GM12878 (cell line): ENCODE results near the gene ZNF805. TPM values are rescaled to one million over a fixed set of nuclear protein-coding genes. Genes with fewer than 3 reads are reported as not detected.
"Not testable (repeated sequence)": the region's sequence is repeated elsewhere in the genome, so short reads cannot be mapped to it uniquely, and the experiment has no call there.

Source experiments
- ATAC-seq: fragments of 200-7000 bp; cut with Tn5 transposase; 3 replicates; pipeline ENCODE4 v1.9.1; 2020; ENCODE audit warnings: mild to moderate bottlenecking, moderate library complexity
- BruUV-seq: library from RNA; stranded (reverse); fragments of 400-500 nt; replicated peaks from 2 replicates; lab custom pipeline; 2021; lab: Mats Ljungman, UMichigan
- CTCF ChIA-PET: fragments of 300-600 bp; sonication (Branson Sonifier 250); formaldehyde crosslinking; extraction: SDS; loops from one replicate; lab custom pipeline; 2021; ENCODE audit warnings: inconsistent platforms; lab: Yijun Ruan, JAX
- POLR2A ChIA-PET: fragments of 350-600 bp; formaldehyde crosslinking; extraction: SDS; loops from one replicate; lab custom pipeline; 2021; ENCODE audit warnings: inconsistent platforms; lab: Charles Lee
- RAD21 ChIA-PET: fragments of 300-600 bp; sonication (Branson Sonifier 250); formaldehyde crosslinking; loops from one replicate; lab custom pipeline; 2023; ENCODE audit warnings: antibody characterized with exemption; ENCODE audit not compliant: unreplicated experiment; lab: Charles Lee
- SMC1A ChIA-PET: fragments of 300-600 bp; sonication (Branson Sonifier 250); formaldehyde crosslinking; loops from one replicate; lab custom pipeline; 2023; ENCODE audit not compliant: unreplicated experiment, uncharacterized antibody; lab: Charles Lee
- DNase-seq: peaks from one replicate; pipeline ENCODE4 v3.0.0-alpha.2; 2011; ENCODE audit warnings: low read depth, low spot score
- FAIRE-seq: peaks from 3 replicates; lab custom pipeline; 2011; peaks lifted over from hg19 to GRCh38; lab: Jason Lieb, UNC
- H2AFZ ChIP-seq: 2 replicates; pipeline ENCODE4 v1.6.0; 2011; ENCODE audit warnings: low read depth, low read length, control low read depth; ENCODE audit not compliant: control insufficient read depth
- H3K27ac ChIP-seq: 2 replicates; pipeline ENCODE4 v1.5.1; 2011; ENCODE audit warnings: control low read depth; ENCODE audit not compliant: control insufficient read depth, insufficient read depth
- H3K27me3 ChIP-seq, 2 experiments: replicated peaks in 1 of 2; 2 replicates each; pipeline versions ENCODE4 v1.6.0 to v1.6.1; 2011; ENCODE audit warnings: low read length in 1 of 2; ENCODE audit not compliant: control insufficient read depth in 2 of 2, insufficient read depth in 2 of 2
- H3K36me3 ChIP-seq, 2 experiments: 2 replicates each; pipeline ENCODE4 v1.5.1; 2011; ENCODE audit warnings: low read length in 1 of 2; ENCODE audit not compliant: control insufficient read depth in 2 of 2, insufficient read depth in 2 of 2
- H3K4me1 ChIP-seq: 2 replicates; pipeline ENCODE4 v1.6.1; 2011; ENCODE audit warnings: mild to moderate bottlenecking, low read length, moderate library complexity, mixed read lengths; ENCODE audit not compliant: control insufficient read depth, insufficient read depth
- H3K4me2 ChIP-seq: 2 replicates; pipeline ENCODE4 v1.6.0; 2011; ENCODE audit warnings: control low read depth; ENCODE audit not compliant: control insufficient read depth, insufficient read depth
- H3K4me3 ChIP-seq: fragments of 200-600 bp; sonication (generic); 2 replicates; pipeline ENCODE4 v1.5.1; 2016
- H3K79me2 ChIP-seq: 2 replicates; pipeline ENCODE4 v1.6.0; 2011; ENCODE audit warnings: low read length; ENCODE audit not compliant: control insufficient read depth, insufficient read depth
- H3K9ac ChIP-seq: 2 replicates; pipeline ENCODE4 v1.8.0; 2011; ENCODE audit warnings: low read length, control low read depth, mixed read lengths; ENCODE audit not compliant: control insufficient read depth, insufficient read depth
- H3K9me3 ChIP-seq: replicated peaks from 3 replicates; pipeline ENCODE4 v1.5.1; 2011; ENCODE audit warnings: mild to moderate bottlenecking, low read length; ENCODE audit not compliant: control insufficient read depth, insufficient read depth
- H4K20me1 ChIP-seq: 2 replicates; pipeline ENCODE4 v1.6.0; 2011; ENCODE audit not compliant: control insufficient read depth, insufficient read depth
- ASH2L ChIP-seq: fragments of 300-600, 200-600 bp; sonication (generic); IDR thresholded peaks from 2 replicates; pipeline ENCODE4 v1.6.1; 2017; ENCODE audit warnings: low read depth, mild to moderate bottlenecking, borderline replicate concordance
- NFYA ChIP-seq: IDR thresholded peaks from 2 replicates; pipeline ENCODE4 v1.6.1; 2011; ENCODE audit warnings: low read depth, mild to moderate bottlenecking, low read length, improper control_type of control experiment, borderline replicate concordance
- POU2F2 ChIP-seq: IDR thresholded peaks from 3 replicates; pipeline ENCODE4 v1.6.1; 2011; ENCODE audit warnings: low read depth, mild to moderate bottlenecking, low read length, borderline replicate concordance
- RBBP5 ChIP-seq: fragments of 200-600 bp; sonication (generic); conservative IDR thresholded peaks from 2 replicates; pipeline ENCODE4 v1.6.1; 2016
- SIN3A ChIP-seq: IDR thresholded peaks from 2 replicates; pipeline ENCODE4 v1.6.1; 2012; ENCODE audit warnings: low read depth, low read length, improper control_type of control experiment
- SUZ12 ChIP-seq: fragments of 200-600 bp; sonication (generic); IDR thresholded peaks from one replicate; pipeline ENCODE4 v1.6.1; 2018; ENCODE audit warnings: antibody characterized with exemption, mild to moderate bottlenecking; ENCODE audit not compliant: unreplicated experiment
- YBX1 ChIP-seq: fragments of 450-650 bp; IDR thresholded peaks from 2 replicates; pipeline ENCODE4 v1.6.1; 2016; ENCODE audit warnings: antibody characterized with exemption
- ZSCAN29 ChIP-seq: fragments of 450-650 bp; IDR thresholded peaks from 2 replicates; pipeline ENCODE4 v1.6.1; 2017; ENCODE audit warnings: mild to moderate bottlenecking, moderate library complexity
- WGBS: methylation state at CpG from one replicate; pipeline ENCODE4 v1.1.6; 2016; ENCODE audit warnings: low lambda C conversion rate; ENCODE audit not compliant: insufficient replicate concordance, insufficient coverage; ENCODE audit errors: missing lambda C conversion rate; 5-methylcytosine and 5-hydroxymethylcytosine counted together
- in situ Hi-C: fragments of 300-500 bp; cut with MboI; formaldehyde crosslinking; loops from 9 replicates; pipeline ENCODE4 v1.14.3; 2018; ENCODE audit warnings: mixed read lengths
- intact Hi-C: fragments of 100-400 bp; cut with micrococcal nuclease; formaldehyde crosslinking; loops from one replicate; pipeline ENCODE4 v1.14.2; 2022; ENCODE audit not compliant: unreplicated experiment
- polyA plus RNA-seq, 11 experiments: library from polyadenylated mRNA; depleted of rRNA in 4 of 11; unstranded in 6 of 11; stranded (reverse) in 5 of 11; fragments of >200 nt; fragmentation: Nextera tagmentation in 4 of 11; fragmentation: Illumina TruSeq in 1 of 11; extraction: Ambion mirVana in 4 of 11; extraction: Trizol in 1 of 11; gene quantifications; 1 replicate in 1 of 11; 2 replicates in 10 of 11; pipeline versions ENCODE4 v1.2.1 to v1.2.3, GENCODE V29; 2011 to 2016; ENCODE audit warnings: inconsistent platforms in 2 of 11, missing spikeins in 2 of 11, low read depth in 1 of 11
- total RNA-seq, 4 experiments: library from RNA; depleted of rRNA in 3 of 4; stranded (reverse); fragments of >200 nt in 3 of 4; fragmentation: Illumina TruSeq in 1 of 4; extraction: Trizol in 1 of 4; gene quantifications; 2 replicates each; pipeline versions ENCODE4 v1.2.1 to v1.2.3, GENCODE V29; 2013 to 2021
- TF ChIP-seq, protein P1 (sequence below): fragments of 450-650 bp; IDR thresholded peaks from 2 replicates; pipeline ENCODE4 v1.6.1; 2017; ENCODE audit warnings: mild to moderate bottlenecking

Gene ZNF805
- total and polyA plus RNA-seq, 10 of the 15 experiments (the other 5 are each of a cell fraction or from before 2014, with no cell fraction given) = 0.31 to 8.9 (median 2.3) TPM

DNA sequence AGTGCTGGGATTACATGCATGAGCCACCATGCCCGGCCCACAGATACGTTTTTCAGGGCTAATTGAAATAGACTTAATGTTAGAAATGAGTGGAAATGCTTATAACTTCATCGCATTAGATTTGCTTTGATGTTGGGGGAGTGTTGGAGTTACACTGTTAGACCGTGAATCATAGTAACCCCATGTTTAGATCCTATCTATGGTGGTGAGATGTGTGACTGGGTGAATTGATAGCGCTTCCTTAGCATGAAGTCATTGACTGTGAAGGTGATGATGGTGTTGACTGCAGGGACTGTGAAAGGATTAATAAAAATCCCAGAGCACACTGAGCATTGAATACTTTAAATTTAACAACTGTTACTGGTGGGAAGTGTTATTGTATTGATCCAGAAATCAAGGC lies 47.4 kb upstream of the ZNF805 start:
- H3K4me1 ChIP-seq = peaks cover 7% of the 10 kb centered on the region; the same call in 1 of the 2 replicates
- peak overlapping the region; percentile 83 for H3K4me3 ChIP-seq
- ATAC-seq = no peak
- ChIA-PET CTCF (no interaction called here), POLR2A (no interaction called here), RAD21 (no interaction called here), SMC1A (interaction anchor here (1.3 kb wide), 1 partner anchor 17 kb away, joined by 3 read pairs; no protein-coding TSS in a partner anchor)
- no peak overlapping the region for H2AFZ ChIP-seq
- DNase-seq = no peak
- FAIRE-seq = no peak
- H3K27me3 ChIP-seq = no peaks in the 10 kb centered on the region
- H3K4me2 ChIP-seq = peak overlapping the region; percentile 99
- no peak overlapping the region for H3K27ac ChIP-seq
- H3K9me3 ChIP-seq = peaks cover 7% of the 10 kb centered on the region; the same call in 2 of the 3 replicates
- WGBS = 87% methylated on average over 5 of the region's 5 CpGs
- H4K20me1 ChIP-seq = no peaks in the 10 kb centered on the region
- TF ChIP-seq ASH2L = no peak
- TF ChIP-seq RBBP5 = no peak
- no peak for TF ChIP-seq SIN3A
- no peak for TF ChIP-seq POU2F2
- no peak for TF ChIP-seq YBX1
- TF ChIP-seq NFYA = no peak
- no peak for TF ChIP-seq ZSCAN29
- no peak for TF ChIP-seq SUZ12
- TF ChIP-seq, protein P1, sequence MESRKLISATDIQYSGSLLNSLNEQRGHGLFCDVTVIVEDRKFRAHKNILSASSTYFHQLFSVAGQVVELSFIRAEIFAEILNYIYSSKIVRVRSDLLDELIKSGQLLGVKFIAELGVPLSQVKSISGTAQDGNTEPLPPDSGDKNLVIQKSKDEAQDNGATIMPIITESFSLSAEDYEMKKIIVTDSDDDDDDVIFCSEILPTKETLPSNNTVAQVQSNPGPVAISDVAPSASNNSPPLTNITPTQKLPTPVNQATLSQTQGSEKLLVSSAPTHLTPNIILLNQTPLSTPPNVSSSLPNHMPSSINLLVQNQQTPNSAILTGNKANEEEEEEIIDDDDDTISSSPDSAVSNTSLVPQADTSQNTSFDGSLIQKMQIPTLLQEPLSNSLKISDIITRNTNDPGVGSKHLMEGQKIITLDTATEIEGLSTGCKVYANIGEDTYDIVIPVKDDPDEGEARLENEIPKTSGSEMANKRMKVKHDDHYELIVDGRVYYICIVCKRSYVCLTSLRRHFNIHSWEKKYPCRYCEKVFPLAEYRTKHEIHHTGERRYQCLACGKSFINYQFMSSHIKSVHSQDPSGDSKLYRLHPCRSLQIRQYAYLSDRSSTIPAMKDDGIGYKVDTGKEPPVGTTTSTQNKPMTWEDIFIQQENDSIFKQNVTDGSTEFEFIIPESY = no peak
- intact Hi-C loops (no loop called here), in situ Hi-C loops (no loop called here)
- peaks cover 0 to 24% of the 10 kb centered on the region in 2 experiments; a peak in 2 of 4 replicates for H3K36me3 ChIP-seq
- H3K79me2 ChIP-seq = peaks cover 25% of the 10 kb centered on the region
- no peak overlapping the region for H3K9ac ChIP-seq
- BruUV-seq = no TSS peak

DNA sequence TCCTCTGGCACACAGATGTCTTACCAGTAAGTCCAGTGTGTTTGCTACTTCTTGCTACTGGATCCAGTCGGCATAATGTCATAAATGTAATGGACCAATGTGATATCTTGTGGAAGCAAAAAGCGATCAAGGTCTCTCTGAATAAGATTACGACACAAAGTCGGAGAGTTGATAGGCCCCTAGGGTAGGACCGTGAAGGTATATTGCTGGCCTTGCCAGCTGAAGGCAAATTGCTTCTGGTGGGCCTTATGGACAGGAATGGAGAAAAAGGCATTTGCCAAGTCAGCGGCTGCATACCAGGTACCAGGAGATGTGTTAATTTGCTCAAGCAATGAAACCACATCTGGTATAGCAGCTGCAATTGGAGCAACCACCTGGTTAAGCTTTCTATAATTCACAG lies 42.6 kb upstream of the ZNF805 start:
- H3K27ac ChIP-seq, intact Hi-C loops, H4K20me1 ChIP-seq, H3K9ac ChIP-seq, FAIRE-seq, H2AFZ ChIP-seq, CTCF ChIA-PET, H3K27me3 ChIP-seq, in situ Hi-C loops, H3K9me3 ChIP-seq, H3K4me2 ChIP-seq, H3K79me2 ChIP-seq, SMC1A ChIA-PET, RAD21 ChIA-PET, H3K4me1 ChIP-seq, ATAC-seq, DNase-seq, BruUV-seq, H3K4me3 ChIP-seq, POLR2A ChIA-PET: not testable (repeated sequence)
- 95% methylated on average over 6 of the region's 6 CpGs for WGBS
- H3K36me3 ChIP-seq = peaks cover 0 to 26% of the 10 kb centered on the region in 2 experiments; a peak in 2 of 4 replicates
